K562 (cell line): Measurements from ENCODE around the gene TLR5. TPM values are rescaled to one million over a fixed set of nuclear protein-coding genes. Genes with fewer than 3 reads are reported as not detected.

Experiments
- ATAC-seq: fragments of 200-7000 bp; cut with Tn5 transposase; 3 replicates; pipeline ENCODE4 v1.9.1; 2020; ENCODE audit warnings: moderate library complexity
- BruUV-seq: library from RNA; stranded (reverse); fragments of 400-500 nt; replicated peaks from 2 replicates; lab custom pipeline; 2021; lab: Mats Ljungman, UMichigan
- CTCF ChIA-PET: fragments of 300-600 bp; formaldehyde crosslinking; extraction: SDS; loops from one replicate; lab custom pipeline; 2021; ENCODE audit warnings: low intra/inter-chr PET ratio; lab: Yijun Ruan, JAX
- POLR2A ChIA-PET: fragments of 300-600, 350-650 bp; sonication (Branson Sonifier 250); formaldehyde crosslinking; extraction: SDS; loops from one replicate; lab custom pipeline; 2021; ENCODE audit warnings: antibody characterized with exemption, inconsistent platforms; lab: Yijun Ruan, JAX
- DNase-seq, 4 experiments: peaks; one replicate each; pipeline versions ENCODE4 v3.0.0 to v3.0.0-alpha.2; 2011 to 2018; ENCODE audit warnings: low spot score in 3 of 4, mixed read lengths in 3 of 4; ENCODE audit errors: extremely low read depth in 1 of 4
- FAIRE-seq: peaks from 2 replicates; lab custom pipeline; 2011; peaks lifted over from hg19 to GRCh38; lab: Jason Lieb, UNC
- H2AFZ ChIP-seq: 2 replicates; pipeline ENCODE4 v1.6.0; 2011; ENCODE audit warnings: low read depth, low read length, control low read depth, inconsistent platforms
- H3K27ac ChIP-seq: fragments of 200-600 bp; 3 replicates; pipeline ENCODE4 v1.8.0; 2011; ENCODE audit warnings: low read depth, mild to moderate bottlenecking, control low read depth, inconsistent platforms, low read length, moderate library complexity, mixed read lengths; ENCODE audit errors: extremely low read depth
- H3K27me3 ChIP-seq, 2 experiments: fragments of 300-600 bp in 1 of 2; 2 replicates in 1 of 2; 3 replicates in 1 of 2; pipeline versions ENCODE4 v1.6.0 to v1.8.0; 2011; ENCODE audit warnings: inconsistent platforms in 2 of 2, low read length in 2 of 2, mild to moderate bottlenecking in 1 of 2, mixed read lengths in 1 of 2, moderate library complexity in 1 of 2; ENCODE audit not compliant: control insufficient read depth in 2 of 2, insufficient read depth in 2 of 2
- H3K36me3 ChIP-seq: fragments of 300-600 bp; 3 replicates; pipeline ENCODE4 v1.8.0; 2011; ENCODE audit warnings: mild to moderate bottlenecking, low read length, inconsistent platforms; ENCODE audit not compliant: control insufficient read depth, insufficient read depth
- H3K4me1 ChIP-seq, 2 experiments: fragments of 200-600 bp in 1 of 2; replicated peaks in 1 of 2; 2 replicates in 1 of 2; 3 replicates in 1 of 2; pipeline versions ENCODE4 v1.5.1 to v1.8.0; 2011; ENCODE audit warnings: inconsistent platforms in 2 of 2, low read length in 2 of 2, mild to moderate bottlenecking in 1 of 2, mixed read lengths in 1 of 2, moderate library complexity in 1 of 2; ENCODE audit not compliant: control insufficient read depth in 2 of 2, insufficient read depth in 2 of 2
- H3K4me2 ChIP-seq: 2 replicates; pipeline ENCODE4 v1.6.1; 2011; ENCODE audit warnings: low read length, control low read depth, inconsistent platforms, mixed read lengths; ENCODE audit not compliant: insufficient read depth
- H3K4me3 ChIP-seq: fragments of 200-600 bp; sonication (generic), shearing (Covaris generic); 2 replicates; pipeline ENCODE4 v1.5.1; 2016; ENCODE audit warnings: control low read depth, inconsistent platforms
- H3K79me2 ChIP-seq: fragments of 200-600 bp; 3 replicates; pipeline ENCODE4 v1.8.0; 2011; ENCODE audit warnings: low read length, inconsistent platforms; ENCODE audit not compliant: control insufficient read depth, insufficient read depth
- H3K9ac ChIP-seq, 2 experiments: 2 replicates each; pipeline versions ENCODE4 v1.6.0 to v1.6.1; 2011; ENCODE audit warnings: low read depth in 2 of 2, low read length in 2 of 2, control low read depth in 1 of 2, inconsistent platforms in 1 of 2, mild to moderate bottlenecking in 1 of 2, mixed read lengths in 1 of 2; ENCODE audit not compliant: insufficient read depth in 1 of 2
- H3K9me1 ChIP-seq: one replicate; pipeline ENCODE4 v1.6.0; 2011; ENCODE audit warnings: inconsistent platforms, mild to moderate bottlenecking, low read length, moderate library complexity; ENCODE audit not compliant: control insufficient read depth, insufficient read depth
- H3K9me3 ChIP-seq: replicated peaks from 2 replicates; pipeline ENCODE4 v1.5.1; 2011; ENCODE audit warnings: low read depth, low read length, inconsistent platforms; ENCODE audit not compliant: control insufficient read depth, insufficient read depth
- H4K20me1 ChIP-seq: replicated peaks from 2 replicates; pipeline ENCODE4 v1.6.1; 2011; ENCODE audit warnings: low read length, inconsistent platforms, mixed read lengths; ENCODE audit not compliant: control insufficient read depth, insufficient read depth
- CBFA2T3 ChIP-seq: fragments of 450-650 bp; IDR thresholded peaks from 2 replicates; pipeline ENCODE4 v1.6.1; 2017
- CGGBP1 ChIP-seq: fragments of 250-450 bp; sonication (Bioruptor Pico); IDR thresholded peaks from 2 replicates; pipeline ENCODE4 v1.9.0; 2021; ENCODE audit warnings: mild to moderate bottlenecking
- DPF2 ChIP-seq: fragments of 450-650 bp; IDR thresholded peaks from 2 replicates; pipeline ENCODE4 v1.6.1; 2016
- ELK3 ChIP-seq: fragments of 450-650 bp; formaldehyde crosslinking; IDR thresholded peaks from 2 replicates; pipeline ENCODE4 v1.4.0; 2020; ENCODE audit warnings: mild to moderate bottlenecking
- ILK ChIP-seq: fragments of 450-650 bp; IDR thresholded peaks from 2 replicates; pipeline ENCODE4 v1.6.1; 2016; ENCODE audit warnings: missing genetic modification characterization, low read depth, mild to moderate bottlenecking, missing compliant biosample characterization, moderate library complexity, borderline replicate concordance
- NFE2 ChIP-seq: IDR thresholded peaks from 2 replicates; pipeline ENCODE4 v1.6.1; 2014; ENCODE audit warnings: antibody characterized with exemption, low read depth
- SIN3A ChIP-seq, 2 experiments: fragments of 150-350 bp in 1 of 2; IDR thresholded peaks; 2 replicates each; pipeline ENCODE4 v1.6.1; 2011 to 2016; ENCODE audit warnings: borderline replicate concordance in 2 of 2, low read depth in 2 of 2, low read length in 2 of 2, mild to moderate bottlenecking in 2 of 2, moderate library complexity in 2 of 2; ENCODE audit not compliant: control insufficient read depth in 1 of 2
- TCF7 ChIP-seq: sonication (generic); IDR thresholded peaks from 2 replicates; pipeline ENCODE4 v1.6.1; 2016; ENCODE audit warnings: antibody characterized with exemption, borderline replicate concordance
- TCFL5 ChIP-seq: fragments of 250-450 bp; sonication (Bioruptor Pico); conservative IDR thresholded peaks from 2 replicates; pipeline ENCODE4 v1.6.1; 2021; ENCODE audit warnings: mild to moderate bottlenecking, moderate library complexity, matching md5 sums
- TFAP4 ChIP-seq: sonication (generic); formaldehyde crosslinking; IDR thresholded peaks from 2 replicates; pipeline ENCODE4 v1.8.0; 2022; ENCODE audit warnings: missing genetic modification reagents, mild to moderate bottlenecking, moderate library complexity, borderline replicate concordance
- ZNF282 ChIP-seq: sonication (generic); formaldehyde crosslinking; IDR thresholded peaks from 2 replicates; pipeline ENCODE4 v1.8.1; 2023; ENCODE audit warnings: missing genetic modification reagents
- ZNF398 ChIP-seq: fragments of 250-450 bp; sonication (Bioruptor Pico); IDR thresholded peaks from 2 replicates; pipeline ENCODE4 v1.8.0; 2021; ENCODE audit warnings: moderate library complexity, mild to moderate bottlenecking, inconsistent platforms
- ZSCAN32 ChIP-seq: fragments of 450-650 bp; formaldehyde crosslinking; IDR thresholded peaks from 2 replicates; pipeline ENCODE4 v1.4.0; 2020; ENCODE audit warnings: mild to moderate bottlenecking, moderate library complexity
- WGBS: fragments of 100-300 bp; shearing (Covaris generic); methylation state at CpG from one replicate; pipeline ENCODE4 v1.1.6; 2016; ENCODE audit warnings: low coverage, mixed read lengths; ENCODE audit not compliant: insufficient coverage; ENCODE audit errors: missing lambda C conversion rate; 5-methylcytosine and 5-hydroxymethylcytosine counted together
- in situ Hi-C: fragments of 300-500 bp; cut with MboI; formaldehyde crosslinking; loops from 4 replicates; pipeline ENCODE4 v1.15.0; 2018; ENCODE audit warnings: inconsistent platforms, mixed read lengths
- intact Hi-C: fragments of 100-400 bp; cut with micrococcal nuclease; formaldehyde crosslinking; loops from 2 replicates; pipeline ENCODE4 v1.14.2; 2022
- polyA plus RNA-seq, 8 experiments: library from polyadenylated mRNA; depleted of rRNA in 4 of 8; stranded (reverse) in 5 of 8; unstranded in 3 of 8; fragments of >200 nt; fragmentation: Nextera tagmentation in 2 of 8; fragmentation: Illumina TruSeq in 1 of 8; extraction: Ambion mirVana in 2 of 8; extraction: Trizol in 1 of 8; gene quantifications; 2 replicates each; pipeline versions ENCODE4 v1.2.1 to v1.2.3, GENCODE V29; 2011 to 2014; ENCODE audit warnings: inconsistent platforms in 1 of 8, missing spikeins in 1 of 8
- total RNA-seq, 7 experiments: library from RNA; depleted of rRNA in 6 of 7; stranded (reverse); fragments of >200 nt in 6 of 7; fragmentation: Illumina TruSeq in 2 of 7; extraction: Trizol in 2 of 7; gene quantifications; 2 replicates each; pipeline versions ENCODE4 v1.2.1 to v1.2.3, GENCODE V29; 2011 to 2021; ENCODE audit warnings: low replicate concordance in 1 of 7
- TF ChIP-seq, protein P1 (sequence below): sonication (generic); IDR thresholded peaks from 2 replicates; pipeline ENCODE4 v1.6.1; 2016
- TF ChIP-seq, protein P2 (sequence below), 2 experiments: fragments of 450-650 bp in 1 of 2; sonication (generic) in 1 of 2; formaldehyde crosslinking; conservative IDR thresholded peaks; 2 replicates each; pipeline versions ENCODE4 v1.4.0 to v1.8.1; 2020 to 2022; ENCODE audit warnings: mild to moderate bottlenecking in 1 of 2, missing genetic modification reagents in 1 of 2

Gene TLR5
- total and polyA plus RNA-seq, 9 of the 15 experiments (the other 6 are each of a cell fraction or from before 2014, with no cell fraction given): 0.93 to 7.4 (median 1.9) TPM

DNA sequence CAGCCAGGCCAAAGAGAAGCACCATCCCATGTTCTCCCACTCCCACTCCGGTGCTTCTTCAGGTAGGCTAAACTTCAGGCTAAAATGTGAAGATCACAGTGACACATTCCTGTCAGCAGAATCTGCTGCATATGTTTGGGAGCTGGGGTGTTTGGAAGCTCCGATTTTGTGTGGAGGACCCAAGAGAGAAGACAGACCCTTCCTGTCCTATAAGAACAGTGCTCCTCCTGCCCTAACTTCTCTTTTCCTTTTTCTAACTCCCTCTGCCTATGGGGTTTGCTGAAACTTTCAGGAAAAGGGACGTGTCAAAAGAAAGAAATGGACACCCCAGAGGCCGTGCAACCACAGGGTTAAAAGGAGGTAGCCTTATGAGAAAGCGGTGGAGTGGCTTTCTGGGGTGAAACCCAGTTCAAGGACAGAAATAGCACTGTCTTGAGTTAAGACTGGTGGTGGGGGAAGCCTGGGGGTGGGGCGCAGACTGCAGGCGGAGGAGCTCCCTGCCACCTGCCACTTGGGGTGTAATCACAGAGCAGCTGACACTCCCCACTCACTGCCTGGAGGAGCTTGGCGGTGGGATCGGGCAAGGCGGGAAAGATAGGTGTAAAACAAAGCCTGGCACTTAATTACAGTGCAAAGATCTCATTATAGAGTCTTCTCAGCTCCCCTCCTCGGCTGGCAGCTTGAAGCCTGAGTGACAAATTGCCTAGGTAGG lies 645 bp upstream of the TLR5 start:
- H3K4me1 ChIP-seq: peaks cover 22 to 23% of the 10 kb centered on the region in 2 experiments
- FAIRE-seq: peak; percentile 61
- peaks cover 3% of the 10 kb centered on the region for H3K9me1 ChIP-seq
- H3K27me3 ChIP-seq: no peaks in the 10 kb centered on the region
- peak overlapping the region; percentile 98 for H2AFZ ChIP-seq
- peak overlapping the region; percentile 60 for H3K27ac ChIP-seq
- H3K36me3 ChIP-seq: no peaks in the 10 kb centered on the region
- peak overlapping the region; percentile 50 for H3K4me3 ChIP-seq
- DNase-seq: peak; percentile 77 to 90 (median 84)
- TSS peak; percentile 91 for BruUV-seq
- WGBS: 3% methylated on average over 11 of the region's 11 CpGs
- peak overlapping the region; percentile 62 to 91 for H3K9ac ChIP-seq
- ChIA-PET CTCF (interaction anchor here (0.7 kb wide), 2 partner anchors 527 to 551 kb away, joined by 3 to 4 read pairs; no protein-coding TSS in a partner anchor), POLR2A (interaction anchor here (0.5 to 1.1 kb wide), 10 partner anchors 10 to 1619 kb away, joined by 3 to 4 read pairs (median 3); no protein-coding TSS in a partner anchor)
- no peaks in the 10 kb centered on the region for H3K79me2 ChIP-seq
- ATAC-seq: peak; percentile 57
- intact Hi-C loops: no loop called here
- no peaks in the 10 kb centered on the region for H4K20me1 ChIP-seq
- H3K9me3 ChIP-seq: no peaks in the 10 kb centered on the region
- in situ Hi-C loops: loop anchor here (25.0 kb wide), 1 partner anchor 544 kb away; no protein-coding TSS in a partner anchor
- H3K4me2 ChIP-seq: peak overlapping the region; percentile 78
- TF ChIP-seq NFE2: no peak
- TF ChIP-seq DPF2: peak; percentile 18; the same call in 1 of the 2 replicates
- TF ChIP-seq TCF7: no peak
- peak; percentile 91 for TF ChIP-seq TFAP4 (CRISPR knock-in tag)
- no peak for TF ChIP-seq ZSCAN32 (CRISPR knock-in tag)
- TF ChIP-seq CGGBP1: no peak
- TF ChIP-seq ZNF282 (CRISPR knock-in tag): 0 out of 2 replicates have a peak, but pooled peaks have one; percentile 49
- TF ChIP-seq ILK (tag): no peak
- TF ChIP-seq CBFA2T3: peak; percentile 76
- peak in 1 of 2 experiments; percentile 36; a peak in 1 of 4 replicates for TF ChIP-seq SIN3A (IDR thresholded peaks at IDR 0.05; ENCODE audit: borderline replicate concordance in 2 of 2, control insufficient read depth in 1 of 2, low read depth in 2 of 2, low read length in 2 of 2)
- TF ChIP-seq, protein P1, sequence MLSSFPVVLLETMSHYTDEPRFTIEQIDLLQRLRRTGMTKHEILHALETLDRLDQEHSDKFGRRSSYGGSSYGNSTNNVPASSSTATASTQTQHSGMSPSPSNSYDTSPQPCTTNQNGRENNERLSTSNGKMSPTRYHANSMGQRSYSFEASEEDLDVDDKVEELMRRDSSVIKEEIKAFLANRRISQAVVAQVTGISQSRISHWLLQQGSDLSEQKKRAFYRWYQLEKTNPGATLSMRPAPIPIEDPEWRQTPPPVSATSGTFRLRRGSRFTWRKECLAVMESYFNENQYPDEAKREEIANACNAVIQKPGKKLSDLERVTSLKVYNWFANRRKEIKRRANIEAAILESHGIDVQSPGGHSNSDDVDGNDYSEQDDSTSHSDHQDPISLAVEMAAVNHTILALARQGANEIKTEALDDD: no peak
- TF ChIP-seq, protein P2, sequence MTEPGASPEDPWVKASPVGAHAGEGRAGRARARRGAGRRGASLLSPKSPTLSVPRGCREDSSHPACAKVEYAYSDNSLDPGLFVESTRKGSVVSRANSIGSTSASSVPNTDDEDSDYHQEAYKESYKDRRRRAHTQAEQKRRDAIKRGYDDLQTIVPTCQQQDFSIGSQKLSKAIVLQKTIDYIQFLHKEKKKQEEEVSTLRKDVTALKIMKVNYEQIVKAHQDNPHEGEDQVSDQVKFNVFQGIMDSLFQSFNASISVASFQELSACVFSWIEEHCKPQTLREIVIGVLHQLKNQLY (CRISPR knock-in tag; conservative IDR thresholded peaks at IDR 0.05): no peak
- no peak for TF ChIP-seq ZNF398 (CRISPR knock-in tag)
- TF ChIP-seq TCFL5: no peak
- TF ChIP-seq ELK3: peak; percentile 19; the same call in 1 of the 2 replicates
